ENCODE data around the gene HMCN2. TPM values are rescaled to one million over a fixed set of nuclear protein-coding genes. Genes with fewer than 3 reads are reported as not detected.
A peak's percentile ranks its signal among the peaks of the same experiment; 100 is the strongest.

Gene HMCN2
- polyA plus RNA-seq, 1 of the 3 experiments (the other 2 are of a cell fraction) = 0.15 TPM

GRCh38 chr9:130242270-130243014, 23.1 kb upstream of the HMCN2 start:
- H3K36me3 ChIP-seq (replicated peaks in 1 of 2; ENCODE audit: control insufficient read depth in 1 of 2, insufficient read depth in 2 of 2, low read length in 1 of 2) = no peaks in the 10 kb centered on the region
- ChIA-PET POLR2A (interaction anchor here (0.8 kb wide), 2 partner anchors 31 to 48 kb away, joined by 3 read pairs; no protein-coding TSS in a partner anchor), CTCF (interaction anchor here (0.6 to 8.9 kb wide), 42 partner anchors 9 to 441 kb away, joined by 3 to 73 read pairs (median 6); partner anchors contain the start of gene NCS1)
- WGBS (ENCODE audit: low lambda C conversion rate) = 89% methylated on average over 11 of the region's 11 CpGs
- no peaks in the 10 kb centered on the region for H3K9me2 ChIP-seq
- H3K9ac ChIP-seq = no peak overlapping the region
- H4K20me1 ChIP-seq (ENCODE audit: insufficient read depth) = no peaks in the 10 kb centered on the region
- H3K4me2 ChIP-seq = peak overlapping the region; percentile 25; the same call in 1 of the 2 replicates
- H3K27ac ChIP-seq (ENCODE audit: low read depth in 2 of 2, low read length in 1 of 2) = peak overlapping the region in 1 of 2 experiments; percentile 35; a peak in 1 of 4 replicates
- H3K27me3 ChIP-seq (ENCODE audit: insufficient read depth) = no peaks in the 10 kb centered on the region
- peaks cover 0 to 21% of the 10 kb centered on the region in 2 experiments; a peak in 1 of 4 replicates for H3K4me1 ChIP-seq (ENCODE audit: control insufficient read depth in 1 of 2, insufficient read depth in 2 of 2, low read depth in 1 of 2, low read length in 1 of 2)
- TF ChIP-seq IRF3 (IDR thresholded peaks at IDR 0.05; ENCODE audit: low read depth, low read length) (no peak), FOXJ3 (CRISPR knock-in tag; IDR thresholded peaks at IDR 0.05) (no peak), ELF1 (IDR thresholded peaks at IDR 0.05) (no peak), NFIC (IDR thresholded peaks at IDR 0.05; ENCODE audit: borderline replicate concordance) (no peak), ZBTB33 (IDR thresholded peaks at IDR 0.05; ENCODE audit: borderline replicate concordance, low read depth) (no peak), GATA2 (CRISPR knock-in tag; IDR thresholded peaks at IDR 0.05) (no peak), EZH2phosphoT487 (IDR thresholded peaks at IDR 0.05; ENCODE audit: borderline replicate concordance, low read depth) (no peak), TCF12 (IDR thresholded peaks at IDR 0.05) (no peak), RAD21 (IDR thresholded peaks at IDR 0.05; ENCODE audit: low read length) (no peak), YY1 (IDR thresholded peaks at IDR 0.05; ENCODE audit: low read depth) (no peak), MEF2A (IDR thresholded peaks at IDR 0.05; ENCODE audit: borderline replicate concordance, low read depth) (no peak)
- no peaks in the 10 kb centered on the region for H3K9me3 ChIP-seq
- H3K79me2 ChIP-seq (ENCODE audit: insufficient read depth) = no peaks in the 10 kb centered on the region
- H3F3A ChIP-seq (replicated peaks; ENCODE audit: insufficient read depth) = no peaks in the 10 kb centered on the region
- peak overlapping the region; percentile 59; the same call in 1 of the 2 replicates for H2AFZ ChIP-seq (ENCODE audit: low read depth)
- H3K4me3 ChIP-seq (ENCODE audit: low read depth in 2 of 2, low read length in 1 of 2) = 0 out of 4 replicates have a peak overlapping the region, but pooled peaks of 1 of the 2 experiments have one; percentile 51
- DNase-seq = no peak
